ENCODE data around the gene CCS.

DNA sequence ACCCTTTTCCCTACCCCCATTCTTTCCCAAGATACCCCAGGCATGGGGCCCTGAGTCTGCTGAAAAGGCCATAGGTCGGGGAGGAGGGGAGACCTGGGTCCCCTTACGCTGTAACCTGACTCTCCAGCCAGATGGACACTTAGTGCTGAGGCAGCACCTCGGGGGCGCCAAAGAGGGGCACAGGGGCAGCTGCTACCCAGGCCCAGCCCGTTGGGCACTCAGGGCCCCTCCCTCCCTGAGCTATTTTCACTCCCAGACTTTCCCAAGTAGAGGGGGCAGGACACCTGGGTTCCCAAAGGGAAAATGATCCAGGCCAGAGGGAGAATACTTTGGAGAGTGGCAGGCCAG is 45.3 kb upstream of the CCS start:
- TF ChIP-seq, protein P1, sequence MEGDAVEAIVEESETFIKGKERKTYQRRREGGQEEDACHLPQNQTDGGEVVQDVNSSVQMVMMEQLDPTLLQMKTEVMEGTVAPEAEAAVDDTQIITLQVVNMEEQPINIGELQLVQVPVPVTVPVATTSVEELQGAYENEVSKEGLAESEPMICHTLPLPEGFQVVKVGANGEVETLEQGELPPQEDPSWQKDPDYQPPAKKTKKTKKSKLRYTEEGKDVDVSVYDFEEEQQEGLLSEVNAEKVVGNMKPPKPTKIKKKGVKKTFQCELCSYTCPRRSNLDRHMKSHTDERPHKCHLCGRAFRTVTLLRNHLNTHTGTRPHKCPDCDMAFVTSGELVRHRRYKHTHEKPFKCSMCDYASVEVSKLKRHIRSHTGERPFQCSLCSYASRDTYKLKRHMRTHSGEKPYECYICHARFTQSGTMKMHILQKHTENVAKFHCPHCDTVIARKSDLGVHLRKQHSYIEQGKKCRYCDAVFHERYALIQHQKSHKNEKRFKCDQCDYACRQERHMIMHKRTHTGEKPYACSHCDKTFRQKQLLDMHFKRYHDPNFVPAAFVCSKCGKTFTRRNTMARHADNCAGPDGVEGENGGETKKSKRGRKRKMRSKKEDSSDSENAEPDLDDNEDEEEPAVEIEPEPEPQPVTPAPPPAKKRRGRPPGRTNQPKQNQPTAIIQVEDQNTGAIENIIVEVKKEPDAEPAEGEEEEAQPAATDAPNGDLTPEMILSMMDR (conservative IDR thresholded peaks at IDR 0.05 in 1 of 2, IDR thresholded peaks at IDR 0.05 in 1 of 2; ENCODE audit: low read depth in 1 of 2, low read length in 2 of 2) = no peak
- TF ChIP-seq EZH2 (IDR thresholded peaks at IDR 0.05; ENCODE audit: low read length, missing control alignments) = no peak
